ENCODE measurements around the gene GPC6.

DNA sequence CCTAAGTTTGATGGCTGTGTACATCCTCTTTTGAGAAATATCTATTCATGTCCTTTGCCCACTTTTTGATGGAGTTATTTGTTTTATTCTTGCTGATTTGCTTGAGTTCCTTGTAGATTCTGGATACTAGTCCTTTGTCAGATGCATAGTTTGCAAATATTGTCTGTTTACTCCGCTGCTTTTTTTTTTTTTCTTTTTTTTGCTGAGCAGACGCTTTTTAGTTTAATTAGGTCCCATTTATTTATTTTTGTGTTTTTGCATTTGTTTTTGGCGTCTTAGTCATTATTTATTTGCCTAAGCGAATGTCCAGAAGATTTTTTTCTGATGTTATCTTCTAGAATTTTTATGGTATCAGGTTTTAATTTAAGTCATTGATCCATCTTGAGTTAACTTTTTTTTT lies 114.9 kb downstream of the GPC6 start:
- TF ChIP-seq CTCF (IDR thresholded peaks at IDR 0.05; ENCODE audit: low read length) (no peak), EZH2 (optimal IDR thresholded peaks at IDR 0.05; ENCODE audit: low read depth, low read length) (no peak)
